HUES6 (cell line): ENCODE measurements around the gene TMEM217.
"Not testable (repeated sequence)": the region's sequence is repeated elsewhere in the genome, so short reads cannot be mapped to it uniquely, and the experiment has no call there.

Source experiments
- H3K27ac ChIP-seq: 2 replicates; pipeline ENCODE4 v1.7.0; 2013; ENCODE audit warnings: low read depth, mild to moderate bottlenecking, low read length, inconsistent platforms
- H3K27me3 ChIP-seq: 2 replicates; pipeline ENCODE4 v1.6.1; 2013; ENCODE audit warnings: low read length; ENCODE audit not compliant: control insufficient read depth, insufficient read depth
- H3K36me3 ChIP-seq: 2 replicates; pipeline ENCODE4 v1.6.1; 2013; ENCODE audit warnings: low read length; ENCODE audit not compliant: control insufficient read depth, insufficient read depth
- H3K4me1 ChIP-seq: 2 replicates; pipeline ENCODE4 v1.6.1; 2013; ENCODE audit warnings: low read length; ENCODE audit not compliant: control insufficient read depth, insufficient read depth
- H3K4me3 ChIP-seq: 2 replicates; pipeline ENCODE4 v1.5.1; 2013; ENCODE audit warnings: low read depth, low read length
- H3K9ac ChIP-seq: one replicate; pipeline ENCODE4 v1.6.1; 2013; ENCODE audit warnings: mild to moderate bottlenecking, low read length
- H3K9me3 ChIP-seq: 2 replicates; pipeline ENCODE4 v1.6.1; 2013; ENCODE audit warnings: low read depth, low read length; ENCODE audit not compliant: control insufficient read depth, insufficient read depth

Gene TMEM217

GRCh38 chr6:37196451-37196850 is 61.5 kb downstream of the TMEM217 start:
- H3K36me3 ChIP-seq, H3K4me3 ChIP-seq, H3K9me3 ChIP-seq, H3K27ac ChIP-seq, H3K27me3 ChIP-seq, H3K9ac ChIP-seq, H3K4me1 ChIP-seq: not testable (repeated sequence)

DNA sequence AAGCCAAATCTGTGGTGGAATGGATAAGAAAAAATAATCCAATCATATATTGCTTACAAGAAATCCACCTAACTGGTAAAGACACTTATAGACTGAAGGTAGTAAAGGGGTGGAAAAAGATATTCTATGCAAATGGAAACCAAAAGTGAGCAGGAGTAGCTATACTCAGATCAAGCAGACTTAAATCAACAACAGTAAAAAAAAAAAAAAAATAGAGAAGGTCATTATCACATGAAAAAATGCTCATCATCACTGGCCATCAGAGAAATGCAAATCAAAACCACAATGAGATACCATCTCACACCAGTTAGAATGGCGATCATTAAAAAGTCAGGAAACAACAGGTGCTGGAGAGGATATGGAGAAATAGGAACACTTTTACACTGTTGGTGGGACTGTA is 63.1 kb downstream of the TMEM217 start:
- not testable (repeated sequence) for H3K4me1 ChIP-seq, H3K9ac ChIP-seq, H3K27me3 ChIP-seq, H3K9me3 ChIP-seq, H3K36me3 ChIP-seq, H3K4me3 ChIP-seq, H3K27ac ChIP-seq

DNA sequence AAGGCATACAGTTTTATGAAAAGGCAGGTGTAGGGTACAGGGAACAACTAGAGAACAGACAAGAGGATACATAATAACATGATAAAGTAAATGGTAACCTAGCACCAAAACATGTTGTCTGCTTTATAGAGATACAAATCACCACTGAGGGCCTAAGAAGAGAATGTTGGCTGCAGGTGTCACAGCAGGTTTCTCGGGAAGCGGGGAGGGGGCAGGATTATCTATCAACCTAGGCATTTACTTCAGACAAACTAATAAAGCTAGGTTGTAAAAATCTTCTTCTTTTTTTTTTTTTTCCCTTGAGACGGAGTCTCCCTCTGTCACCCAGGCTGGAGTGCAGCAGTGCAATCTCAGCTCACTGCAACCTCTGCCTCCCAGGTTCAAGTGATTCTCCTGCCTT is 65.3 kb downstream of the TMEM217 start:
- no peaks in the 10 kb centered on the region for H3K4me1 ChIP-seq
- no peak overlapping the region for H3K9ac ChIP-seq
- H3K4me3 ChIP-seq, result no peak overlapping the region
- H3K27me3 ChIP-seq, result no peaks in the 10 kb centered on the region
- no peaks in the 10 kb centered on the region for H3K36me3 ChIP-seq
- no peak overlapping the region for H3K27ac ChIP-seq
- no peaks in the 10 kb centered on the region for H3K9me3 ChIP-seq

DNA sequence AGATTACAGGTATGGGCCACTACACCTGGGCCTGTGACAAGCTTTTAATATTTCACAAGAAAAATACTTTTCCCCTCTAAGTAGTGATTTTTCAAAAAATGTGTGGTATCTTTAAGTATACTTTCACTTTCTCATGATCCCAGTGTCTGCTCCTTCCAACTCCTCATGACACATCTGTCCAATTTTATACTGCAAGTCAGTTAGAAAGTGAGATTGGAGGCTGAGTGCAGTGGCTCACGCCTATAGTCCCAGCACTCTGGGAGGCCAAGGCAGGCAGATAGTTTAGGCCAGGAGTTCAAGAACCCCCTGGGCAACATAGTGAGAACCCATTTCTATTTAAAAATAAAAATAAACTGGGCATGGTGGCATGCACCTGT is 67.8 kb downstream of the TMEM217 start:
- Histone ChIP-seq H3K27me3 (no peaks in the 10 kb centered on the region), H3K4me1 (no peaks in the 10 kb centered on the region), H3K4me3 (no peak overlapping the region), H3K9ac (no peak overlapping the region), H3K9me3 (peaks cover 3% of the 10 kb centered on the region; the same call in 1 of the 2 replicates), H3K27ac (no peak overlapping the region), H3K36me3 (no peaks in the 10 kb centered on the region)

- H3K36me3 ChIP-seq, result no peaks in the 10 kb centered on the region
- peaks cover 3% of the 10 kb centered on the region; the same call in 1 of the 2 replicates for H3K9me3 ChIP-seq
- H3K4me1 ChIP-seq, result no peaks in the 10 kb centered on the region
- no peak overlapping the region for H3K9ac ChIP-seq
- no peak overlapping the region for H3K27ac ChIP-seq
- no peaks in the 10 kb centered on the region for H3K27me3 ChIP-seq
- no peak overlapping the region for H3K4me3 ChIP-seq
Observed at GRCh38 chr6:37188962-37189510, 68.9 kb downstream of the TMEM217 start.

DNA sequence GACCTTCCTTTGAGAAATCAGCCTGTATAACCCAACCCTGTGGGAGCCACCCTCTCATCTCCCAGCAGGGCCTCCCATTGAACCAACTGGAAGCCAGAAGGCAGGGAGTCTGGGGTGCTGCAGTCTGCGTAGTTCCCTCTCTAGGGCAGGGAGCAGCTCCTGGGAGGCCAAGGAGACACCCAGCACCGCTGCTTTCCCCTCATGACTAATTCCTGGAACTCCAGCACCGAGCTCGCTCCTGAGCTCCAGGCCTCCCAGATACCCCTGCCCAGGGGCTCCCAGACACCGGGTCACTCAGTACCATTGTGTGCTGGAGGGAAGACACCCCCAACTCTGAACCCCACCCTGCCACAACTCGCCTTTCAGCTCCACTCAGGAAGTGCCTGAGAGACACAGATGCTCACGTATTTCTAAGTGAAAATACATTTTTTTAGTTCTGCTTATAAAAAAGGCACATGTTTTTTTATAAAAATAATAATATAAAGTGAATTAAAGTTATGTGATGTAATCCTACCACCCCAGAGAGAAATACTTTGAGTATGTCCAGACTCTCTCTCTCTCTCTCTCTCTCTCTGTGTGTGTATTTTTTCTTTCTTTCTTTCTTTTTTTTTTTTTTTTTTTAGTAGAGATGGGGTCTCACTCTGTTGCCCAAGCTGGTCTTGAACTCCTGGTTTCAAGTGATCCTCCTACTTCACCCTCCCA is 70.5 kb downstream of the TMEM217 start:
- H3K27ac ChIP-seq, result no peak overlapping the region
- H3K9ac ChIP-seq, result no peak overlapping the region
- H3K4me1 ChIP-seq, result no peaks in the 10 kb centered on the region

DNA sequence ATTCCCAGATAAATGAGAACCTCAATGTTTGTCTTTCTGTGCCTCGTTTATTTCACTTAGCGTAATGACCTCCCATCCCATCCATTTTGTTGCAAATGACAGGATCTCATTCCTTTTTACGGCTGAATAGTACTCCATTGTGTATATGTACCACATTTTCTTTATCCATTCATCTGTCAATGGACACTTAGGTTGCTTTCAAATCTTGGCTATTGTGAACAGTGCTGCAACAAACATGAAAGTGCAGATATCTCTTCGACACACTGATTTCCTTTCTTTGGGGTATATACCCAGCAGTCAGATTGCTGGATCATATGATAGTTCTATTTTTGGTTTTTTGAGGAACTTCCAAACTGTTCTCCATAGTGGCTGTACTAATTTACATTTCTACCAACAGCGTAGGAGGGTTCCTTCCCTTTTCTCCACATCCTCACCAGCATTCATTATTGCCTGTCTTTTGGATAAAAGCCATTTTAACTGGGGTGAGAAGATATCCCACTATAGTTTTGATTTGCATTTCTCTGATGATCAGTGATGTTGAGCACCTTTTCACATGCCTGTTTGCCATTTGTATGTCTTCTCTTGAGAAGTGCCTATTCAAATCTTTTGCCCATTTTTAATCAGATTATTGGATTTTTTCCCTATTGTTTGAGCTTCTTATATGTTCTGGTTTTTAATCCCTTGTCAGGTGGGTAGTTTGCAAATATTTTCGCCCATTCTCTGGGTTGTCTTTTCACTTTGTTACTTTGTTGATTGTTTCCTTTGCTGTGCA is 71.8 kb downstream of the TMEM217 start:
- not testable (repeated sequence) for H3K36me3 ChIP-seq, H3K27ac ChIP-seq, H3K27me3 ChIP-seq, H3K9ac ChIP-seq, H3K4me1 ChIP-seq, H3K4me3 ChIP-seq, H3K9me3 ChIP-seq

More for the DNA sequence above, 70.5 kb downstream of the TMEM217 start:
- H3K36me3 ChIP-seq, result no peaks in the 10 kb centered on the region
- peaks cover 3% of the 10 kb centered on the region; the same call in 1 of the 2 replicates for H3K9me3 ChIP-seq
- H3K27me3 ChIP-seq, result no peaks in the 10 kb centered on the region
- H3K4me3 ChIP-seq, result no peak overlapping the region

DNA sequence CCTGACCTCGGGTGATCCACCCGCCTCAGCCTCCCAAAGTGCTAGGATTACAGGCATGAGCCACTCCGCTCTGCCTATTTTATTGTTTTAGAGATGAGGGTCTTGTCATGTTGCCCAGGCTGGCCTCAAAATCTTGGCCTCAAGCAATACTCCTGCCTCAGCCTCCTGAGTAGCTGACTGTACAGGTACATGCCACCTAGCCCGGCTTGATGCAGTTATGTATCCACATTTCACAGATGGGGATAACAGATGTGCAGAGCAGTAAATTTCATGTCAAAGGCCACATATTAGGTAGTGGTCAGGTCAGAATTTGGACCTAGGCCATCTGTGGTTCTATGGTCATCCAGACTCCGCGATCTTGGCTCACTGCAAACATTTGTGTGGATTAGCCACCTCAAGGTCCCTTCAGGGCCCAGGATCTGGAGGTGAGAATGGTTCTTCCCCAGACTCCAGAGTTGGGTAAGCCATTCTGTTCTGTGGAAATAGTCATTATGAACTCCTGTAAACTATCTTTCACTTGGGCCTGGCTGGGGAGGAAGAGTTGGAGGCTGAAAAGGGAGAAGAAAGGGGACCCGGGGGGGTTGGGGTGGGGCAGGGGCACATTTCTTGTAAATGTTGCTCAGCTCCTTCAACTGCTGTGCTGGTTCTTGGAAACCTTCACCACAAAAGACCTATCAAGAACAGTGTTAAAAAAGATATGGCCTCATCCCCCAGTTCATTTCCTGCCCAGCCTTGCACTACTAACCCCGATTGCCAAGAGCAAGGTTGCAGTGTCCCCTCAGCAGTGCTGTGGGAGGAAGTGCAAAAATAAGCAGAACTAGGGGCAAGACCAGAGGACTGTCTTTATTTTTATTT is 75.0 kb downstream of the TMEM217 start:
- H3K36me3 ChIP-seq, result no peaks in the 10 kb centered on the region
- no peaks in the 10 kb centered on the region for H3K27me3 ChIP-seq
- H3K9me3 ChIP-seq, result peaks cover 3% of the 10 kb centered on the region; the same call in 1 of the 2 replicates
- H3K4me3 ChIP-seq, result no peak overlapping the region
- no peak overlapping the region for H3K27ac ChIP-seq
- H3K4me1 ChIP-seq, result no peaks in the 10 kb centered on the region
- no peak overlapping the region for H3K9ac ChIP-seq

GRCh38 chr6:37180610-37181009 is 77.3 kb downstream of the TMEM217 start:
- not testable (repeated sequence) for H3K4me3 ChIP-seq, H3K9me3 ChIP-seq, H3K27ac ChIP-seq, H3K27me3 ChIP-seq, H3K36me3 ChIP-seq, H3K4me1 ChIP-seq, H3K9ac ChIP-seq

- Histone ChIP-seq H3K27ac (no peak overlapping the region), H3K4me1 (no peaks in the 10 kb centered on the region), H3K9ac (no peak overlapping the region), H3K36me3 (peaks cover 8% of the 10 kb centered on the region), H3K27me3 (no peaks in the 10 kb centered on the region), H3K9me3 (no peaks in the 10 kb centered on the region), H3K4me3 (no peak overlapping the region)
Observed at GRCh38 chr6:37180075-37180474, 77.9 kb downstream of the TMEM217 start.
